SK-N-SH (cell line): ENCODE measurements around the gene SLC17A2. TPM values are rescaled to one million over a fixed set of nuclear protein-coding genes. Genes with fewer than 3 reads are reported as not detected.

Experiments
- CTCF ChIA-PET: fragments of 300-600, 350-600 bp; formaldehyde crosslinking; extraction: SDS; loops from one replicate; lab custom pipeline; 2021; lab: Yijun Ruan, JAX
- POLR2A ChIA-PET: fragments of 350-600 bp; sonication (Branson Sonifier 250); formaldehyde crosslinking; extraction: SDS; loops from one replicate; lab custom pipeline; 2020; ENCODE audit warnings: antibody characterized with exemption, inconsistent platforms; lab: Yijun Ruan, JAX
- DNase-seq: peaks from one replicate; pipeline ENCODE4 v3.0.0; 2012
- H2AFZ ChIP-seq: fragments of 200-600 bp; sonication (generic); 2 replicates; pipeline ENCODE4 v1.8.1; 2016; ENCODE audit warnings: antibody characterized with exemption, mild to moderate bottlenecking, low read depth
- H3F3A ChIP-seq: fragments of 200-600 bp; sonication (generic); replicated peaks from 2 replicates; pipeline ENCODE3; 2016; ENCODE audit warnings: antibody characterized with exemption, mild to moderate bottlenecking; ENCODE audit not compliant: insufficient read depth
- H3K27ac ChIP-seq, 2 experiments: fragments of 200-500 bp in 1 of 2; fragments of 200-600 bp in 1 of 2; sonication (Bioruptor generic) in 1 of 2; sonication (generic), shearing (Covaris generic) in 1 of 2; 2 replicates each; pipeline versions ENCODE4 v1.5.1 to v1.6.1; 2014 to 2016; ENCODE audit warnings: low read depth in 2 of 2, inconsistent platforms in 1 of 2, low read length in 1 of 2, mild to moderate bottlenecking in 1 of 2, mixed read lengths in 1 of 2
- H3K27me3 ChIP-seq: fragments of 200-600 bp; sonication (generic), shearing (Covaris generic); 2 replicates; pipeline ENCODE4 v1.6.1; 2016; ENCODE audit warnings: mixed run types; ENCODE audit not compliant: insufficient read depth
- H3K36me3 ChIP-seq, 2 experiments: fragments of 200-500 bp in 1 of 2; fragments of 200-600 bp in 1 of 2; sonication (Bioruptor generic) in 1 of 2; sonication (generic) in 1 of 2; replicated peaks in 1 of 2; 2 replicates each; pipeline versions ENCODE3 to v1.5.1; 2014 to 2016; ENCODE audit warnings: low read length in 1 of 2, mild to moderate bottlenecking in 1 of 2; ENCODE audit not compliant: insufficient read depth in 2 of 2, control insufficient read depth in 1 of 2
- H3K4me1 ChIP-seq, 2 experiments: fragments of 200-500 bp in 1 of 2; fragments of 200-600 bp in 1 of 2; sonication (Bioruptor generic) in 1 of 2; sonication (generic), shearing (Covaris generic) in 1 of 2; 2 replicates each; pipeline versions ENCODE4 v1.5.1 to v1.6.1; 2014 to 2016; ENCODE audit warnings: low read depth in 1 of 2, low read length in 1 of 2, mixed run types in 1 of 2; ENCODE audit not compliant: insufficient read depth in 2 of 2, control insufficient read depth in 1 of 2
- H3K4me2 ChIP-seq: fragments of 200-600 bp; sonication (generic), shearing (Covaris generic); 2 replicates; pipeline ENCODE4 v1.6.1; 2017; ENCODE audit warnings: mixed run types
- H3K4me3 ChIP-seq, 2 experiments: fragments of 200-500 bp in 1 of 2; fragments of 200-600 bp in 1 of 2; sonication (Bioruptor generic) in 1 of 2; sonication (generic), shearing (Covaris generic) in 1 of 2; 2 replicates each; pipeline versions ENCODE4 v1.5.1 to v1.8.1; 2014 to 2016; ENCODE audit warnings: low read depth in 2 of 2, inconsistent platforms in 1 of 2, low read length in 1 of 2, mild to moderate bottlenecking in 1 of 2, mixed read lengths in 1 of 2, moderate library complexity in 1 of 2
- H3K79me2 ChIP-seq: fragments of 200-600 bp; sonication (generic); 2 replicates; pipeline ENCODE4 v1.8.1; 2017; ENCODE audit warnings: mild to moderate bottlenecking; ENCODE audit not compliant: insufficient read depth
- H3K9ac ChIP-seq: fragments of 200-600 bp; sonication (generic); 2 replicates; pipeline ENCODE4 v1.6.1; 2017; ENCODE audit warnings: mixed run types
- H3K9me2 ChIP-seq: fragments of 200-600 bp; sonication (generic); 2 replicates; pipeline ENCODE4 v1.6.1; 2017; ENCODE audit warnings: mixed run types
- H3K9me3 ChIP-seq: fragments of 200-600 bp; sonication (generic); 2 replicates; pipeline ENCODE4 v1.6.1; 2017; ENCODE audit warnings: mixed run types, mild to moderate bottlenecking, moderate library complexity
- H4K20me1 ChIP-seq: fragments of 200-600 bp; sonication (generic); 2 replicates; pipeline ENCODE4 v1.6.1; 2017; ENCODE audit warnings: mild to moderate bottlenecking, mixed run types; ENCODE audit not compliant: insufficient read depth
- CHD2 ChIP-seq: fragments of 150-350 bp; IDR thresholded peaks from 2 replicates; pipeline ENCODE4 v1.6.1; 2018; ENCODE audit warnings: low read length; ENCODE audit not compliant: partially characterized antibody
- ELF1 ChIP-seq: IDR thresholded peaks from 2 replicates; pipeline ENCODE4 v1.4.0; 2012
- EP300 ChIP-seq, 2 experiments: IDR thresholded peaks; 2 replicates each; pipeline versions ENCODE4 v1.4.0 to v1.6.1; 2012; ENCODE audit warnings: borderline replicate concordance in 1 of 2, low read depth in 1 of 2, low read length in 1 of 2
- EZH2phosphoT487 ChIP-seq: fragments of 200-600 bp; sonication (generic); IDR thresholded peaks from 2 replicates; pipeline ENCODE4 v1.6.1; 2017; ENCODE audit warnings: low read depth, mixed run types, mild to moderate bottlenecking, antibody characterized with exemption, moderate library complexity, borderline replicate concordance
- FOSL2 ChIP-seq: IDR thresholded peaks from 2 replicates; pipeline ENCODE4 v1.4.0; 2012; ENCODE audit warnings: low read depth, mild to moderate bottlenecking, moderate library complexity, borderline replicate concordance
- FOXM1 ChIP-seq: IDR thresholded peaks from 2 replicates; pipeline ENCODE4 v1.4.0; 2012; ENCODE audit warnings: low read depth, mild to moderate bottlenecking
- JUND ChIP-seq: IDR thresholded peaks from 2 replicates; pipeline ENCODE4 v1.4.0; 2012
- MAX ChIP-seq: IDR thresholded peaks from 2 replicates; pipeline ENCODE4 v1.4.0; 2012; ENCODE audit warnings: low read depth
- MEF2A ChIP-seq: IDR thresholded peaks from 2 replicates; pipeline ENCODE4 v1.4.0; 2012; ENCODE audit warnings: low read depth, borderline replicate concordance
- MXI1 ChIP-seq: IDR thresholded peaks from 2 replicates; pipeline ENCODE4 v1.6.1; 2012; ENCODE audit warnings: mild to moderate bottlenecking, low read depth, low read length, improper control_type of control experiment
- NFIC ChIP-seq: IDR thresholded peaks from 2 replicates; pipeline ENCODE4 v1.4.0; 2012; ENCODE audit warnings: borderline replicate concordance
- PBX3 ChIP-seq: IDR thresholded peaks from 2 replicates; pipeline ENCODE4; 2012
- POLR2AphosphoS5 ChIP-seq: IDR thresholded peaks from 2 replicates; pipeline ENCODE4 v1.6.1; 2012; ENCODE audit warnings: low read depth, low read length
- RAD21 ChIP-seq: IDR thresholded peaks from 2 replicates; pipeline ENCODE4 v1.6.1; 2012; ENCODE audit warnings: mild to moderate bottlenecking, low read length
- RCOR1 ChIP-seq: fragments of 150-350 bp; IDR thresholded peaks from 2 replicates; pipeline ENCODE4 v1.6.1; 2017; ENCODE audit warnings: antibody characterized with exemption, low read length
- RFX5 ChIP-seq: IDR thresholded peaks from 2 replicates; pipeline ENCODE4 v1.6.1; 2012; ENCODE audit warnings: mild to moderate bottlenecking, improper control_type of control experiment, low read length
- RXRA ChIP-seq: IDR thresholded peaks from 2 replicates; pipeline ENCODE4 v1.4.0; 2012; ENCODE audit warnings: low read depth, mild to moderate bottlenecking, borderline replicate concordance
- SIN3A ChIP-seq: IDR thresholded peaks from 2 replicates; pipeline ENCODE4 v1.6.1; 2012; ENCODE audit warnings: low read depth, mild to moderate bottlenecking, low read length, moderate library complexity, borderline replicate concordance
- TAF1 ChIP-seq: IDR thresholded peaks from 2 replicates; pipeline ENCODE4 v1.6.1; 2012; ENCODE audit warnings: low read depth, mild to moderate bottlenecking, low read length, moderate library complexity, borderline replicate concordance
- TEAD4 ChIP-seq: IDR thresholded peaks from 2 replicates; pipeline ENCODE4 v1.4.0; 2012; ENCODE audit warnings: mild to moderate bottlenecking, borderline replicate concordance; ENCODE audit not compliant: insufficient read depth
- USF2 ChIP-seq: fragments of 150-350 bp; IDR thresholded peaks from 2 replicates; pipeline ENCODE4 v1.6.1; 2017; ENCODE audit warnings: antibody characterized with exemption, low read length, low read depth, borderline replicate concordance
- YY1 ChIP-seq: IDR thresholded peaks from 2 replicates; pipeline ENCODE4 v1.4.0; 2012; ENCODE audit warnings: low read depth, mild to moderate bottlenecking
- WGBS: methylation state at CpG from one replicate; pipeline ENCODE4 v1.1.6; 2017; ENCODE audit warnings: low lambda C conversion rate; 5-methylcytosine and 5-hydroxymethylcytosine counted together
- polyA plus RNA-seq, 3 experiments: library from polyadenylated mRNA; depleted of rRNA; stranded (reverse); fragments of >200 nt; gene quantifications; 2 replicates each; pipeline ENCODE4 v1.2.3, GENCODE V29; 2012

SLC17A2 gene
- polyA plus RNA-seq, 1 of the 3 experiments (the other 2 are of a cell fraction): not detected

- Histone ChIP-seq H3K27me3 (no peaks in the 10 kb centered on the region), H3K4me1 (no peaks in the 10 kb centered on the region), H3K9ac (no peak overlapping the region), H3K36me3 (no peaks in the 10 kb centered on the region), H3K9me3 (no peaks in the 10 kb centered on the region), H3K4me2 (no peak overlapping the region), H3K79me2 (no peaks in the 10 kb centered on the region), H4K20me1 (no peaks in the 10 kb centered on the region), H3F3A (no peaks in the 10 kb centered on the region), H3K4me3 (no peak overlapping the region), H2AFZ (no peak overlapping the region), H3K27ac (no peak overlapping the region), H3K9me2 (no peaks in the 10 kb centered on the region)
- ChIA-PET CTCF (no interaction called here), POLR2A (no interaction called here)
- 56% methylated on average over 3 of the region's 3 CpGs for WGBS
- TF ChIP-seq TAF1: no peak
- no peak for TF ChIP-seq TEAD4
- TF ChIP-seq RFX5: no peak
- no peak for TF ChIP-seq POLR2AphosphoS5
- TF ChIP-seq SIN3A: no peak
- TF ChIP-seq FOSL2: no peak
- no peak for TF ChIP-seq ELF1
- no peak for TF ChIP-seq EZH2phosphoT487
- no peak for TF ChIP-seq PBX3
- TF ChIP-seq EP300 (IDR thresholded peaks at IDR 0.05; ENCODE audit: borderline replicate concordance in 1 of 2, low read depth in 1 of 2, low read length in 1 of 2): no peak
- TF ChIP-seq USF2: no peak
- no peak for TF ChIP-seq RCOR1
- no peak for TF ChIP-seq MAX
- TF ChIP-seq FOXM1: no peak
- no peak for TF ChIP-seq MXI1
- TF ChIP-seq RAD21: no peak
- no peak for TF ChIP-seq JUND
- no peak for TF ChIP-seq NFIC
- no peak for DNase-seq
These were observed 25.7 kb upstream of the SLC17A2 start for GRCh38 chr6:25956226-25956625.

DNA sequence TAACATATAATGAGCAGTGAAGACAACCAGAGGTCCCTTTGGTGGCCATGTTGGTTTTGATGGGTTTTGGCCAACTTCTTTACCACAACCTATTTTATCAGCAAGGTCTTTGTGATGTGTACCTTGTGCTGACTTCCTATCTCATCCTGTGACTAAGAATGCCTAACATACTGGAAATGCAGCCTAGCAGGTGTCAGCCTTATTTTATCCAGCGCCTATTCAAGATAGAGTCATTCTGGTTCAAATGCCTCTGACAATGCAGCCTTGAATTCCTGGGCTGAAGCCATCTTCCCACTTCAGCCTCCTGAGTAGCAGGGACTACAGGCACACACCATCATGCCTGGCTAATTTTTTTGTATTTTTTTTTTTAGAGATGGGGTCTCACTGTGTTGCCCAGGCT, 24.3 kb upstream of the SLC17A2 start:
- TF ChIP-seq MEF2A (no peak), NFIC (no peak), PBX3 (no peak), SIN3A (no peak), RAD21 (no peak), FOXM1 (no peak), FOSL2 (no peak), RCOR1 (no peak), CHD2 (no peak), YY1 (no peak), RXRA (no peak)
- no peak overlapping the region for H3K27ac ChIP-seq
- H3K79me2 ChIP-seq: no peaks in the 10 kb centered on the region
- no peak overlapping the region for H2AFZ ChIP-seq
- 9% methylated on average over 1 of the region's 1 CpG for WGBS
- H3K4me1 ChIP-seq: no peaks in the 10 kb centered on the region
- no peaks in the 10 kb centered on the region for H3K9me2 ChIP-seq
- no peak overlapping the region for H3K9ac ChIP-seq
- H4K20me1 ChIP-seq: no peaks in the 10 kb centered on the region
- no peaks in the 10 kb centered on the region for H3K27me3 ChIP-seq
- no peaks in the 10 kb centered on the region for H3K36me3 ChIP-seq
- CTCF ChIA-PET: interaction anchor here (1.4 kb wide), 1 partner anchor 38 kb away, joined by 3 read pairs; no protein-coding TSS in a partner anchor
- H3F3A ChIP-seq: no peaks in the 10 kb centered on the region
- POLR2A ChIA-PET: no interaction called here
- no peak overlapping the region for H3K4me2 ChIP-seq
- DNase-seq: no peak
- H3K9me3 ChIP-seq: no peaks in the 10 kb centered on the region
- H3K4me3 ChIP-seq: no peak overlapping the region
